Smooth muscle cell (in vitro differentiated cells): ENCODE measurements around the gene SMIM30. TPM values are rescaled to one million over a fixed set of nuclear protein-coding genes. Genes with fewer than 3 reads are reported as not detected.

Source experiments
- DNase-seq: peaks from one replicate; lab custom pipeline; 2025; ENCODE audit not compliant: unreplicated experiment; lab: John Stamatoyannopoulos, UW
- H2AFZ ChIP-seq: fragments of 200-600 bp; sonication (generic); 2 replicates; pipeline ENCODE4 v1.6.0; 2016; ENCODE audit warnings: antibody characterized with exemption, low read depth, mild to moderate bottlenecking
- H3F3A ChIP-seq: fragments of 200-600 bp; sonication (generic); 2 replicates; pipeline ENCODE4 v1.6.0; 2017; ENCODE audit warnings: antibody characterized with exemption, low read depth
- H3K27ac ChIP-seq: fragments of 200-600 bp; sonication (generic); 2 replicates; pipeline ENCODE4 v1.5.1; 2016; ENCODE audit warnings: low read depth, mild to moderate bottlenecking
- H3K27me3 ChIP-seq: fragments of 200-600 bp; sonication (generic); 2 replicates; pipeline ENCODE4 v1.6.1; 2016; ENCODE audit warnings: low read depth, mild to moderate bottlenecking
- H3K36me3 ChIP-seq: fragments of 200-600 bp; sonication (generic); 2 replicates; pipeline ENCODE4 v1.5.1; 2016; ENCODE audit warnings: low read depth
- H3K4me1 ChIP-seq: fragments of 200-600 bp; sonication (generic); 2 replicates; pipeline ENCODE4 v1.5.1; 2016; ENCODE audit warnings: low read depth
- H3K4me2 ChIP-seq: fragments of 200-600 bp; sonication (generic); 2 replicates; pipeline ENCODE4 v1.6.0; 2016; ENCODE audit warnings: mild to moderate bottlenecking
- H3K4me3 ChIP-seq: fragments of 200-600 bp; sonication (generic); 2 replicates; pipeline ENCODE4 v1.5.1; 2016; ENCODE audit warnings: mild to moderate bottlenecking
- H3K79me2 ChIP-seq: fragments of 200-600 bp; sonication (generic); 2 replicates; pipeline ENCODE4 v1.6.0; 2016; ENCODE audit warnings: low read depth, mild to moderate bottlenecking
- H3K9ac ChIP-seq: fragments of 200-600 bp; sonication (generic); 2 replicates; pipeline ENCODE4 v1.6.0; 2016; ENCODE audit warnings: low read depth
- H3K9me3 ChIP-seq: fragments of 200-600 bp; sonication (generic); replicated peaks from 2 replicates; pipeline ENCODE4 v1.5.1; 2016; ENCODE audit warnings: low read depth
- H4K20me1 ChIP-seq: fragments of 200-600 bp; sonication (generic); 2 replicates; pipeline ENCODE4 v1.6.0; 2016; ENCODE audit warnings: low read depth
- CTCF ChIP-seq: fragments of 200-600 bp; sonication (generic); IDR thresholded peaks from 2 replicates; pipeline ENCODE4 v1.5.1; 2017; ENCODE audit warnings: borderline replicate concordance, mild to moderate bottlenecking, antibody characterized with exemption; ENCODE audit not compliant: insufficient read depth, poor library complexity, severe bottlenecking
- WGBS: methylation state at CpG from one replicate; pipeline ENCODE4 v1.1.7; 2016; ENCODE audit warnings: low lambda C conversion rate; 5-methylcytosine and 5-hydroxymethylcytosine counted together
- polyA plus RNA-seq: library from polyadenylated mRNA; unstranded; fragments of >200 nt; fragmentation: Nextera tagmentation; extraction: Ambion mirVana; gene quantifications from 2 replicates; pipeline ENCODE4 v1.2.1, GENCODE V29; 2016
- total RNA-seq: library from RNA; depleted of rRNA; stranded (reverse); fragments of >200 nt; gene quantifications from 2 replicates; pipeline ENCODE4 v1.2.3, GENCODE V29; 2014

SMIM30 gene
- total and polyA plus RNA-seq, 2 experiments from 2014 or later: 72.2 to 118 TPM

DNA sequence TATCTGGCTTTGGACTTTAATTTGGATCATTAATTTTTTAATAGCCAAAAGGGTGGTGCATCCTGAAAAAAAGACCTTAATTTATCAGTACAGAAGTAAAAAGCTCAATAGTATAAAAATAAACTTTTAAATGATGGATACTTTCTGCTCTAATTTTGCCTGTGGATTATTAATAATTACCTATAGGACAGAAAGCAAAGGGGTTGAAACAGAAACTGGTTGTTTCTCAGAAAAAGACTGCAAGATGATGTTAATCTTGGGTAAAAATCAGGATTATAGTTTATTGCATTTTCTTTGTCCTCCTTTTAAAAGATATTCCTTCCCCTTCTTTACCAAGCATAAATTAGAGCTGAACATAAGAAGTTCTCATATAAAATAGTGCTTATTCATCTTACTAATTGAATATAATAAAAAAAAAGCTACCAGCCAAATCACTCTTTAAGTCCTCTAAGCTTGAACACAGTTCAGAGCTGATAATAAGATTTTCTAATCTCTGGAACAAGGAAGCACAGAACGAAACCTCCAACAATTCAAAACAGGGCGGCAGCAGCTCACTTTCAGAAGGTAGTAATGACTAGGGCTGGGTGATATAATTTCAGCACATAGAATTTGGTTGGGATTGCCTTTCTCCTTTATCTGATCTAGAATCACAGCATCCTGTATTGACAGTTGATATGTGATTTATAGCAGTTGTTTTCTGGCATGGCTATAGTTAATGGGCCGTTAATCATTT is 23.7 kb downstream of the SMIM30 start:
- WGBS: 65% methylated on average over 3 of the region's 3 CpGs
- Histone ChIP-seq H3K4me3 (no peak overlapping the region), H2AFZ (no peak overlapping the region), H3K27me3 (no peaks in the 10 kb centered on the region), H3K36me3 (no peaks in the 10 kb centered on the region), H3K4me1 (peaks cover 6% of the 10 kb centered on the region), H3K9ac (no peak overlapping the region), H3K9me3 (no peaks in the 10 kb centered on the region), H3K79me2 (no peaks in the 10 kb centered on the region), H3F3A (peaks cover 15% of the 10 kb centered on the region), H4K20me1 (no peaks in the 10 kb centered on the region), H3K27ac (no peak overlapping the region), H3K4me2 (no peak overlapping the region)
- no peak for TF ChIP-seq CTCF
- DNase-seq: no peak

DNA sequence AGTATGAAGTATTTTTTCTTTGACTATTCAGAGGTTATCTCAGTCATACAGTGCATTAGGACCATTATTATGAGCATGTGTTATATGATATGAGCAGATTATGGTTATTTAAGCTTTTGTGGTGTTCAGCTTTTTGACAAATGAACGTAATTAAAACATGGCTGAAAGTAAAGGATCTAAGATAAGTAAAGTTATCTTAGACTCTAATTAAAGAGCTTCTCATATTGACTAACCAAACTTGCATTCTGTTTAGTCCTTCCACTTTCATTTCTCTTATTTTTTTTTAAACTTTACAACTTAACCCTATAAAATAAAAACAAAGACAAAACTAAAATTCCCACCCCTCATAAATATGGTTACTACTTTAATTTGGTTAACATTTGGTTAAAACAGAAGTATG is 24.8 kb downstream of the SMIM30 start:
- H2AFZ ChIP-seq: no peak overlapping the region
- H3K9me3 ChIP-seq: no peaks in the 10 kb centered on the region
- H3K79me2 ChIP-seq: no peaks in the 10 kb centered on the region
- no peak for DNase-seq
- H3K27ac ChIP-seq: no peak overlapping the region
- H3K4me3 ChIP-seq: no peak overlapping the region
- H3K4me1 ChIP-seq: no peaks in the 10 kb centered on the region
- H3K4me2 ChIP-seq: peak overlapping the region; percentile 66
- no peak overlapping the region for H3K9ac ChIP-seq
- H4K20me1 ChIP-seq: no peaks in the 10 kb centered on the region
- H3F3A ChIP-seq: peaks cover 15% of the 10 kb centered on the region
- no peaks in the 10 kb centered on the region for H3K36me3 ChIP-seq
- no peak for TF ChIP-seq CTCF
- WGBS: 33% methylated on average over 1 of the region's 1 CpG
- H3K27me3 ChIP-seq: no peaks in the 10 kb centered on the region

GRCh38 chr7:113092762-113093161 is 25.6 kb downstream of the SMIM30 start:
- TF ChIP-seq CTCF: no peak
- Histone ChIP-seq H3K79me2 (no peaks in the 10 kb centered on the region), H3K36me3 (no peaks in the 10 kb centered on the region), H3K27ac (peak overlapping the region; percentile 59), H3K9me3 (no peaks in the 10 kb centered on the region), H3K4me1 (no peaks in the 10 kb centered on the region), H3F3A (peaks cover 21% of the 10 kb centered on the region), H3K4me2 (peak overlapping the region; percentile 66), H4K20me1 (no peaks in the 10 kb centered on the region), H2AFZ (peak overlapping the region; percentile 54), H3K4me3 (no peak overlapping the region), H3K27me3 (no peaks in the 10 kb centered on the region), H3K9ac (no peak overlapping the region)
- 11% methylated on average over 1 of the region's 1 CpG for WGBS
- DNase-seq: no peak
